CD4-positive, alpha-beta T cell (primary cell): ENCODE results near the gene CAAP1. TPM values are rescaled to one million over a fixed set of nuclear protein-coding genes. Genes with fewer than 3 reads are reported as not detected.

ENCODE experiments used
- ATAC-seq: fragments of 200-7000 bp; cut with Tn5 transposase; one replicate; pipeline ENCODE4 v1.10.0; 2022; ENCODE audit warnings: mild to moderate bottlenecking; ENCODE audit not compliant: poor library complexity
- CTCF ChIA-PET: fragments of 350-600 bp; sonication (Branson Sonifier 250); formaldehyde crosslinking; loops from one replicate; lab custom pipeline; 2021; ENCODE audit warnings: antibody characterized with exemption, inconsistent platforms; lab: Charles Lee
- POLR2A ChIA-PET: fragments of 350-600 bp; sonication (Branson Sonifier 250); formaldehyde crosslinking; loops from one replicate; lab custom pipeline; 2021; ENCODE audit warnings: antibody characterized with exemption, inconsistent platforms; lab: Charles Lee
- DNase-seq, 14 experiments: peaks; one replicate each; pipeline ENCODE4 v3.0.0-alpha.2; 2013 to 2020; ENCODE audit warnings: mixed read lengths in 2 of 14
- H3K27ac ChIP-seq, 2 donors: one replicate each; pipeline versions ENCODE4 v1.5.1 to v1.7.0; 2013; ENCODE audit warnings: low read length in 2 of 2, low read depth in 1 of 2, mild to moderate bottlenecking in 1 of 2
- H3K27me3 ChIP-seq, 2 experiments: 1 replicate in 1 of 2; 2 replicates in 1 of 2; pipeline versions ENCODE4 v1.6.1 to v1.7.0; 2013; ENCODE audit warnings: low read length in 2 of 2, control low read depth in 1 of 2, mild to moderate bottlenecking in 1 of 2, moderate library complexity in 1 of 2; ENCODE audit not compliant: insufficient read depth in 2 of 2, control insufficient read depth in 1 of 2
- H3K36me3 ChIP-seq: one replicate; pipeline ENCODE4 v1.6.1; 2013; ENCODE audit warnings: low read length, control low read depth; ENCODE audit not compliant: insufficient read depth
- H3K4me1 ChIP-seq: one replicate; pipeline ENCODE4 v1.6.1; 2013; ENCODE audit warnings: low read length, control low read depth; ENCODE audit not compliant: insufficient read depth
- H3K4me3 ChIP-seq: one replicate; pipeline ENCODE4 v1.5.1; 2013; ENCODE audit warnings: mild to moderate bottlenecking, low read length, moderate library complexity
- H3K9me3 ChIP-seq, 2 experiments: 1 replicate in 1 of 2; 2 replicates in 1 of 2; pipeline versions ENCODE4 v1.6.1 to v1.7.0; 2013; ENCODE audit warnings: low read length in 2 of 2, mild to moderate bottlenecking in 2 of 2, control low read depth in 1 of 2, moderate library complexity in 1 of 2; ENCODE audit not compliant: control insufficient read depth in 1 of 2, insufficient read depth in 1 of 2
- H3K27ac Mint-ChIP-seq: one replicate; pipeline ENCODE4 v1.8.0; 2020; ENCODE audit warnings: mixed read lengths
- H3K27me3 Mint-ChIP-seq: one replicate; pipeline ENCODE4 v1.8.0; 2021; ENCODE audit warnings: mixed read lengths
- H3K36me3 Mint-ChIP-seq: one replicate; pipeline ENCODE4 v1.8.0; 2021; ENCODE audit warnings: low read depth, mixed read lengths
- H3K4me1 Mint-ChIP-seq: one replicate; pipeline ENCODE4 v1.8.0; 2021; ENCODE audit warnings: low read depth, mixed read lengths
- H3K4me3 Mint-ChIP-seq: one replicate; pipeline ENCODE4 v1.8.0; 2020; ENCODE audit warnings: mild to moderate bottlenecking, mixed read lengths
- H3K9me3 Mint-ChIP-seq: one replicate; pipeline ENCODE4 v1.8.0; 2020; ENCODE audit warnings: mixed read lengths
- intact Hi-C, 2 experiments: fragments of 100-400 bp; cut with DNase I in 1 of 2; cut with micrococcal nuclease in 1 of 2; formaldehyde crosslinking; loops; one replicate each; pipeline versions ENCODE4 v1.15.1 to v1.9.0; 2023 to 2025; cut with DNase I, micrococcal nuclease
- total RNA-seq, 174 experiments: library from RNA in 2 of 174; stranded (reverse) in 2 of 174; gene quantifications; one replicate each; pipeline ENCODE4 v1.2.3 and lab custom pipeline; 2021 to 2026
- TF ChIP-seq, protein P1 (sequence below): fragments of 200-600 bp; IDR thresholded peaks from one replicate; pipeline ENCODE4 v1.8.0; 2022; ENCODE audit warnings: antibody characterized with exemption, mild to moderate bottlenecking

The CAAP1 gene
- total RNA-seq, 2 experiments from 2014 or later, result 11.4 to 12.8 TPM

DNA sequence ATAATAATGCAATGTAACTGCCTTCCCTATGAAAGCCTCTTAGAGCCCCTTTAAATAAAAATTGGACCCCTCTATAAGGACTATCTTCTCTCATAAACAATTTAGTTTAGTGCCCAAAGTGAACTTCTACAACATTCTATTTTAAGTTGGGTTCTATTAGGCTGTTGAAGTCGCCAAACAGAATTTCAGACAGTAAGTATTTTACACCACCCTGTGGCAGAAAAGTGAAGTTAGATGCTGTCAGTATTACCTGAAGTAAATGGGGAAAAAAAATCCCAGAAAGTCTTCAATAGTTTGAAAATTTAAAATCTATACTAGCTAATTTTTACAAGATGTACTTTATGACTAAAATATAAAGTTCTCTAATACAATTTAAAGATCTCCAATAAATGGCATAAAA lies 29.5 kb downstream of the CAAP1 start:
- DNase-seq, result no peak
- H3K9me3 Mint-ChIP-seq, result no peaks in the 10 kb centered on the region
- H3K27ac Mint-ChIP-seq, result no peak overlapping the region
- Histone ChIP-seq H3K4me3 (no peak overlapping the region), H3K27ac (no peak overlapping the region), H3K36me3 (peaks cover 10% of the 10 kb centered on the region), H3K9me3 (no peaks in the 10 kb centered on the region), H3K4me1 (no peaks in the 10 kb centered on the region), H3K27me3 (no peaks in the 10 kb centered on the region)
- H3K4me3 Mint-ChIP-seq, result no peak overlapping the region
- ATAC-seq, result no peak
- ChIA-PET CTCF (interaction anchor here (1.5 kb wide), 1 partner anchor 9 kb away, joined by 3 read pairs; no protein-coding TSS in a partner anchor), POLR2A (interaction anchor here (0.6 kb wide), 1 partner anchor 1817 kb away, joined by 3 read pairs; no protein-coding TSS in a partner anchor)
- peaks cover 38% of the 10 kb centered on the region for H3K36me3 Mint-ChIP-seq
- no peaks in the 10 kb centered on the region for H3K4me1 Mint-ChIP-seq
- intact Hi-C loops, result no loop called here
- H3K27me3 Mint-ChIP-seq, result no peaks in the 10 kb centered on the region
- TF ChIP-seq, protein P1, sequence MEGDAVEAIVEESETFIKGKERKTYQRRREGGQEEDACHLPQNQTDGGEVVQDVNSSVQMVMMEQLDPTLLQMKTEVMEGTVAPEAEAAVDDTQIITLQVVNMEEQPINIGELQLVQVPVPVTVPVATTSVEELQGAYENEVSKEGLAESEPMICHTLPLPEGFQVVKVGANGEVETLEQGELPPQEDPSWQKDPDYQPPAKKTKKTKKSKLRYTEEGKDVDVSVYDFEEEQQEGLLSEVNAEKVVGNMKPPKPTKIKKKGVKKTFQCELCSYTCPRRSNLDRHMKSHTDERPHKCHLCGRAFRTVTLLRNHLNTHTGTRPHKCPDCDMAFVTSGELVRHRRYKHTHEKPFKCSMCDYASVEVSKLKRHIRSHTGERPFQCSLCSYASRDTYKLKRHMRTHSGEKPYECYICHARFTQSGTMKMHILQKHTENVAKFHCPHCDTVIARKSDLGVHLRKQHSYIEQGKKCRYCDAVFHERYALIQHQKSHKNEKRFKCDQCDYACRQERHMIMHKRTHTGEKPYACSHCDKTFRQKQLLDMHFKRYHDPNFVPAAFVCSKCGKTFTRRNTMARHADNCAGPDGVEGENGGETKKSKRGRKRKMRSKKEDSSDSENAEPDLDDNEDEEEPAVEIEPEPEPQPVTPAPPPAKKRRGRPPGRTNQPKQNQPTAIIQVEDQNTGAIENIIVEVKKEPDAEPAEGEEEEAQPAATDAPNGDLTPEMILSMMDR, result no peak

GRCh38 chr9:26856413-26857032 lies 36.1 kb downstream of the CAAP1 start:
- no peaks in the 10 kb centered on the region for H3K9me3 Mint-ChIP-seq
- Histone ChIP-seq H3K27ac (no peak overlapping the region), H3K36me3 (peaks cover 21% of the 10 kb centered on the region), H3K4me1 (no peaks in the 10 kb centered on the region), H3K27me3 (no peaks in the 10 kb centered on the region), H3K9me3 (no peaks in the 10 kb centered on the region), H3K4me3 (no peak overlapping the region)
- no peaks in the 10 kb centered on the region for H3K27me3 Mint-ChIP-seq
- DNase-seq (peak in 3 of 14 experiments; percentile 10 to 28 (median 15)), ATAC-seq (no peak)
- no peak overlapping the region for H3K4me3 Mint-ChIP-seq
- TF ChIP-seq, protein P1, result no peak
- intact Hi-C loops, result no loop called here
- H3K36me3 Mint-ChIP-seq, result peaks cover 37% of the 10 kb centered on the region
- no peaks in the 10 kb centered on the region for H3K4me1 Mint-ChIP-seq
- no peak overlapping the region for H3K27ac Mint-ChIP-seq
- CTCF ChIA-PET, result no interaction called here
- POLR2A ChIA-PET, result no interaction called here

GRCh38 chr9:26850995-26851394 lies 41.6 kb downstream of the CAAP1 start:
- no peak overlapping the region for H3K27ac ChIP-seq
- Mint-ChIP-seq H3K36me3 (peaks cover 38% of the 10 kb centered on the region), H3K4me1 (no peaks in the 10 kb centered on the region), H3K4me3 (no peak overlapping the region), H3K27ac (no peak overlapping the region), H3K27me3 (no peaks in the 10 kb centered on the region), H3K9me3 (no peaks in the 10 kb centered on the region)
- no peaks in the 10 kb centered on the region for H3K4me1 ChIP-seq
- intact Hi-C loops, result no loop called here
- no peak overlapping the region for H3K4me3 ChIP-seq
- TF ChIP-seq, protein P1, result no peak
- no peaks in the 10 kb centered on the region for H3K9me3 ChIP-seq
- ATAC-seq (no peak), DNase-seq (no peak)
- POLR2A ChIA-PET, result no interaction called here
- CTCF ChIA-PET, result no interaction called here
- H3K36me3 ChIP-seq, result peaks cover 14% of the 10 kb centered on the region
- no peaks in the 10 kb centered on the region for H3K27me3 ChIP-seq
